Measurements from ENCODE around the gene PRKAG2.

The PRKAG2 gene

DNA sequence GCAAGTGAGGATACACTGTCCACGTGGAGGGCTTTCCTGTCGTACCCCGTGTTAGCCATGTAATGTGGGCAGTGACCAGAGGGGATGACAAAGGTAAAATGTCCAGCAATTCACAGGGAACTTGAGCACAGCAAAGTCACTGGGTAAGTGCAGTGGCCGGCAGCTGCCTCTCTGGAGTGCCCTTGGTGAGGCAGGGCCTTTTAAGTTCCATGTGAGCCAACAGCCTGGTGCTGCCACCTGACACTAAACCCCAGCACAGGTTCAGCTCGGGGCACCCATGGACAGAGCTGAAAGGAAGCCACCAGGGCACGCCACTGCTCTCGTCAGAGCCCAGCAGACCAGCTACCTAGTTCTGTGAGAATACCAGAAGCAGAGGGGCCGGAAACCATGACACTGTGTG lies 168.3 kb downstream of the PRKAG2 start:
- no peak overlapping the region for H3K4me3 ChIP-seq (ENCODE audit: low read length, poor library complexity, severe bottlenecking)
- no peaks in the 10 kb centered on the region for H3F3A ChIP-seq (ENCODE audit: low read depth)
- H3K79me2 ChIP-seq (ENCODE audit: insufficient read depth, low read length): no peaks in the 10 kb centered on the region
- H3K9me2 ChIP-seq (replicated peaks; ENCODE audit: low read depth, low read length): no peaks in the 10 kb centered on the region
- no peaks in the 10 kb centered on the region for H3K27me3 ChIP-seq (ENCODE audit: insufficient read depth, low read length, poor library complexity, severe bottlenecking)
- H3K4me2 ChIP-seq (ENCODE audit: low read depth, low read length, poor library complexity, severe bottlenecking): no peak overlapping the region
- H3K36me3 ChIP-seq (ENCODE audit: insufficient read depth, low read length): no peaks in the 10 kb centered on the region
- no peak overlapping the region for H3K9ac ChIP-seq (ENCODE audit: low read depth, low read length, poor library complexity, severe bottlenecking)
- TF ChIP-seq, protein P1, sequence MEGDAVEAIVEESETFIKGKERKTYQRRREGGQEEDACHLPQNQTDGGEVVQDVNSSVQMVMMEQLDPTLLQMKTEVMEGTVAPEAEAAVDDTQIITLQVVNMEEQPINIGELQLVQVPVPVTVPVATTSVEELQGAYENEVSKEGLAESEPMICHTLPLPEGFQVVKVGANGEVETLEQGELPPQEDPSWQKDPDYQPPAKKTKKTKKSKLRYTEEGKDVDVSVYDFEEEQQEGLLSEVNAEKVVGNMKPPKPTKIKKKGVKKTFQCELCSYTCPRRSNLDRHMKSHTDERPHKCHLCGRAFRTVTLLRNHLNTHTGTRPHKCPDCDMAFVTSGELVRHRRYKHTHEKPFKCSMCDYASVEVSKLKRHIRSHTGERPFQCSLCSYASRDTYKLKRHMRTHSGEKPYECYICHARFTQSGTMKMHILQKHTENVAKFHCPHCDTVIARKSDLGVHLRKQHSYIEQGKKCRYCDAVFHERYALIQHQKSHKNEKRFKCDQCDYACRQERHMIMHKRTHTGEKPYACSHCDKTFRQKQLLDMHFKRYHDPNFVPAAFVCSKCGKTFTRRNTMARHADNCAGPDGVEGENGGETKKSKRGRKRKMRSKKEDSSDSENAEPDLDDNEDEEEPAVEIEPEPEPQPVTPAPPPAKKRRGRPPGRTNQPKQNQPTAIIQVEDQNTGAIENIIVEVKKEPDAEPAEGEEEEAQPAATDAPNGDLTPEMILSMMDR (conservative IDR thresholded peaks at IDR 0.05; ENCODE audit: low read length): no peak
- TF ChIP-seq EZH2phosphoT487 (IDR thresholded peaks at IDR 0.05; ENCODE audit: borderline replicate concordance): no peak
- H2AFZ ChIP-seq (ENCODE audit: low read length): no peak overlapping the region
- H3K9me3 ChIP-seq (ENCODE audit: insufficient read depth, low read depth, low read length): no peaks in the 10 kb centered on the region
- H3K4me1 ChIP-seq (ENCODE audit: insufficient read depth, low read length, poor library complexity, severe bottlenecking): peaks cover 3% of the 10 kb centered on the region
- no peaks in the 10 kb centered on the region for H4K20me1 ChIP-seq (ENCODE audit: insufficient read depth, low read length, poor library complexity, severe bottlenecking)

DNA sequence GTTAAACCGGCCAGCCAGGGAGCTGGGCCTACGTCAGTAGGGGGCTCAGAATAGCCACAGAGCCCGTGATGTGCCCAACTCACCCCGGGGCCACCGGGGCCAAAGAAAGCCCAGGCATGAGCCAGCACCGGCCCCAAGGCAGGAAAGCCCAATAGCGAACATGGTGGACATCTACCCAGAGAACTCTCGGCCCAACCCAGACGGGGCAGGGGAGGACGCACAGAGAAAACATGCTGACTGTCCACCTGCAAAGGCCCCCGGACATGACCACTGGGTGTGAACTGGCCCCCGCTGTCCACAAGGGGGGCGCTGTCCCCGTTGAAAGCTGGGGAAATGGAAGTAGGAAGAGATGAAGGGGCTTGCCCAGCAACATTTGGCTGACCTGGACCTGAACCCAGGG lies 169.2 kb downstream of the PRKAG2 start:
- no peaks in the 10 kb centered on the region for H3K79me2 ChIP-seq (ENCODE audit: insufficient read depth, low read length)
- no peaks in the 10 kb centered on the region for H3F3A ChIP-seq (ENCODE audit: low read depth)
- H3K9me2 ChIP-seq (replicated peaks; ENCODE audit: low read depth, low read length): no peaks in the 10 kb centered on the region
- H3K4me3 ChIP-seq (ENCODE audit: low read length, poor library complexity, severe bottlenecking): no peak overlapping the region
- no peak overlapping the region for H3K9ac ChIP-seq (ENCODE audit: low read depth, low read length, poor library complexity, severe bottlenecking)
- H2AFZ ChIP-seq (ENCODE audit: low read length): no peak overlapping the region
- peaks cover 3% of the 10 kb centered on the region for H3K4me1 ChIP-seq (ENCODE audit: insufficient read depth, low read length, poor library complexity, severe bottlenecking)
- H4K20me1 ChIP-seq (ENCODE audit: insufficient read depth, low read length, poor library complexity, severe bottlenecking): no peaks in the 10 kb centered on the region
- no peaks in the 10 kb centered on the region for H3K27me3 ChIP-seq (ENCODE audit: insufficient read depth, low read length, poor library complexity, severe bottlenecking)
- no peak for TF ChIP-seq EZH2phosphoT487 (IDR thresholded peaks at IDR 0.05; ENCODE audit: borderline replicate concordance)
- TF ChIP-seq, protein P1 (conservative IDR thresholded peaks at IDR 0.05; ENCODE audit: low read length): peak; percentile 20; the same call in 1 of the 2 replicates
- no peak overlapping the region for H3K4me2 ChIP-seq (ENCODE audit: low read depth, low read length, poor library complexity, severe bottlenecking)
- no peaks in the 10 kb centered on the region for H3K36me3 ChIP-seq (ENCODE audit: insufficient read depth, low read length)
- H3K9me3 ChIP-seq (ENCODE audit: insufficient read depth, low read depth, low read length): no peaks in the 10 kb centered on the region

DNA sequence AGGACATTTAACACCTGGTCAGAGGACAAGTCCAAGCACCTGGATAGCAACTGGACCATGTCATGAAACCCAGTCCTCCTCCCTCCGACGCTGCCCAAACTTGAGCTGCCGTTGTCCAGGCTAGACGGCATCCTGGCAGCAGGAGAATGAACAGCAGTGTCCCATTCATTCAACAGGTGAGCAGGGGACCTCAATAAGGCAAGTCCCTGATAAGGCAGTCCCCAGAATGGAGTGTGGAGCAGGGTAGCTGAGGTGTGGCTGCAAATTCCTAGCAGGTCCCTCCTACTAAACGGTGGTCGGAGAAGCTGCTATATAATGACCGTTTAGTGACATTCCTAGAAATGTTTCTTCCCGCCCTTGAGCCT lies 169.8 kb downstream of the PRKAG2 start:
- H2AFZ ChIP-seq (ENCODE audit: low read length): no peak overlapping the region
- H3K4me1 ChIP-seq (ENCODE audit: insufficient read depth, low read length, poor library complexity, severe bottlenecking): peaks cover 3% of the 10 kb centered on the region
- no peaks in the 10 kb centered on the region for H3K9me3 ChIP-seq (ENCODE audit: insufficient read depth, low read depth, low read length)
- H4K20me1 ChIP-seq (ENCODE audit: insufficient read depth, low read length, poor library complexity, severe bottlenecking): no peaks in the 10 kb centered on the region
- no peak overlapping the region for H3K9ac ChIP-seq (ENCODE audit: low read depth, low read length, poor library complexity, severe bottlenecking)
- H3K79me2 ChIP-seq (ENCODE audit: insufficient read depth, low read length): no peaks in the 10 kb centered on the region
- no peaks in the 10 kb centered on the region for H3K36me3 ChIP-seq (ENCODE audit: insufficient read depth, low read length)
- H3F3A ChIP-seq (ENCODE audit: low read depth): no peaks in the 10 kb centered on the region
- H3K27me3 ChIP-seq (ENCODE audit: insufficient read depth, low read length, poor library complexity, severe bottlenecking): no peaks in the 10 kb centered on the region
- H3K9me2 ChIP-seq (replicated peaks; ENCODE audit: low read depth, low read length): no peaks in the 10 kb centered on the region
- no peak overlapping the region for H3K4me3 ChIP-seq (ENCODE audit: low read length, poor library complexity, severe bottlenecking)
- H3K4me2 ChIP-seq (ENCODE audit: low read depth, low read length, poor library complexity, severe bottlenecking): no peak overlapping the region
- TF ChIP-seq EZH2phosphoT487 (IDR thresholded peaks at IDR 0.05; ENCODE audit: borderline replicate concordance): no peak
- TF ChIP-seq, protein P1 (conservative IDR thresholded peaks at IDR 0.05; ENCODE audit: low read length): no peak
